H9 (cell line): Measurements from ENCODE around the gene ZNF804A. TPM values are rescaled to one million over a fixed set of nuclear protein-coding genes. Genes with fewer than 3 reads are reported as not detected.

Experiments
- DNase-seq: peaks from one replicate; pipeline ENCODE4 v3.0.0-alpha.2; 2017
- H2AFZ ChIP-seq: one replicate; pipeline ENCODE4 v1.6.1; 2013; ENCODE audit warnings: mild to moderate bottlenecking, low read length, control low read depth, moderate library complexity
- H2AK5ac ChIP-seq: 2 replicates; pipeline ENCODE4 v1.6.1; 2013; ENCODE audit warnings: low read length, control low read depth, mixed read lengths; ENCODE audit not compliant: insufficient read length
- H2BK120ac ChIP-seq: one replicate; pipeline ENCODE4 v1.6.1; 2013; ENCODE audit warnings: low read depth, mild to moderate bottlenecking, low read length, control low read depth, inconsistent platforms; ENCODE audit not compliant: poor library complexity, severe bottlenecking
- H2BK12ac ChIP-seq: 2 replicates; pipeline ENCODE4 v1.6.1; 2013; ENCODE audit warnings: low read length, control low read depth, mixed read lengths, low read depth; ENCODE audit not compliant: insufficient read length
- H2BK15ac ChIP-seq: 2 replicates; pipeline ENCODE4 v1.6.1; 2013; ENCODE audit warnings: low read depth, low read length, control low read depth
- H2BK20ac ChIP-seq: one replicate; pipeline ENCODE4 v1.6.1; 2013; ENCODE audit warnings: low read depth, mild to moderate bottlenecking, low read length, control low read depth, inconsistent platforms; ENCODE audit not compliant: poor library complexity, severe bottlenecking
- H2BK5ac ChIP-seq: 2 replicates; pipeline ENCODE4 v1.6.1; 2013; ENCODE audit warnings: low read length, control low read depth, mixed read lengths; ENCODE audit not compliant: insufficient read length
- H3K14ac ChIP-seq: 2 replicates; pipeline ENCODE4 v1.6.1; 2013; ENCODE audit warnings: low read length, control low read depth; ENCODE audit not compliant: insufficient read depth
- H3K18ac ChIP-seq: 2 replicates; pipeline ENCODE4 v1.6.1; 2013; ENCODE audit warnings: low read depth, mild to moderate bottlenecking, mixed read lengths, low read length, control low read depth; ENCODE audit not compliant: insufficient read length
- H3K23ac ChIP-seq: 2 replicates; pipeline ENCODE4 v1.6.1; 2013; ENCODE audit warnings: low read length, control low read depth, mixed read lengths, low read depth; ENCODE audit not compliant: insufficient read length
- H3K23me2 ChIP-seq: 2 replicates; pipeline ENCODE4 v1.6.1; 2013; ENCODE audit warnings: low read depth, mild to moderate bottlenecking, mixed read lengths, low read length, control low read depth; ENCODE audit not compliant: insufficient read length, poor library complexity, severe bottlenecking
- H3K27ac ChIP-seq: 2 replicates; pipeline ENCODE4 v1.5.1; 2013; ENCODE audit warnings: low read length, control low read depth, mixed read lengths, low read depth; ENCODE audit not compliant: insufficient read length
- H3K27me3 ChIP-seq: 2 replicates; pipeline ENCODE4 v1.6.1; 2013; ENCODE audit warnings: low read length, control low read depth, inconsistent platforms; ENCODE audit not compliant: insufficient read depth
- H3K4ac ChIP-seq: 2 replicates; pipeline ENCODE4 v1.6.1; 2013; ENCODE audit warnings: low read depth, mild to moderate bottlenecking, control low read depth, inconsistent platforms, low read length, moderate library complexity
- H3K4me1 ChIP-seq: 2 replicates; pipeline ENCODE4 v1.6.1; 2013; ENCODE audit warnings: low read length, control low read depth, inconsistent platforms; ENCODE audit not compliant: insufficient read depth
- H3K4me2 ChIP-seq: 2 replicates; pipeline ENCODE4 v1.6.1; 2013; ENCODE audit warnings: low read length, control low read depth, mixed read lengths; ENCODE audit not compliant: insufficient read length, insufficient read depth
- H3K56ac ChIP-seq: 2 replicates; pipeline ENCODE4 v1.6.1; 2013; ENCODE audit warnings: low read depth, mild to moderate bottlenecking, mixed read lengths, low read length, control low read depth; ENCODE audit not compliant: insufficient read length
- H3K79me1 ChIP-seq: 2 replicates; pipeline ENCODE4 v1.6.1; 2013; ENCODE audit warnings: low read depth, mild to moderate bottlenecking, moderate library complexity, low read length, control low read depth, inconsistent platforms; ENCODE audit not compliant: insufficient read depth, poor library complexity, severe bottlenecking
- H3K79me2 ChIP-seq: 2 replicates; pipeline ENCODE4 v1.6.1; 2013; ENCODE audit warnings: low read length, control low read depth, inconsistent platforms; ENCODE audit not compliant: insufficient read depth
- H3K9ac ChIP-seq: 2 replicates; pipeline ENCODE4 v1.6.1; 2013; ENCODE audit warnings: low read length, control low read depth, mixed read lengths; ENCODE audit not compliant: insufficient read length; ENCODE audit errors: extremely low read depth
- H3K9me3 ChIP-seq: one replicate; pipeline ENCODE4 v1.6.1; 2013; ENCODE audit warnings: low read depth, low read length, inconsistent platforms; ENCODE audit not compliant: control insufficient read depth
- H3T11ph ChIP-seq: one replicate; pipeline ENCODE4 v1.6.1; 2013; ENCODE audit warnings: mild to moderate bottlenecking, low read length, control low read depth, inconsistent platforms
- H4K20me1 ChIP-seq: one replicate; pipeline ENCODE4 v1.6.1; 2013; ENCODE audit not compliant: control insufficient read depth, insufficient read length, insufficient read depth
- H4K5ac ChIP-seq: 2 replicates; pipeline ENCODE4 v1.6.1; 2013; ENCODE audit warnings: low read depth, mild to moderate bottlenecking, mixed read lengths, low read length, control low read depth; ENCODE audit not compliant: insufficient read length
- H4K8ac ChIP-seq: replicated peaks from 2 replicates; pipeline ENCODE4 v1.6.1; 2013; ENCODE audit warnings: low read length, control low read depth, mixed read lengths, low read depth; ENCODE audit not compliant: insufficient read length
- H4K91ac ChIP-seq: 2 replicates; pipeline ENCODE4 v1.6.1; 2013; ENCODE audit warnings: low read depth, mild to moderate bottlenecking, moderate library complexity, mixed read lengths, low read length, control low read depth; ENCODE audit not compliant: insufficient read length
- H3K27ac Mint-ChIP-seq, 3 experiments: 2 replicates in 2 of 3; 3 replicates in 1 of 3; pipeline ENCODE4 v1.8.0; 2020 to 2021; ENCODE audit warnings: mixed read lengths in 3 of 3, mild to moderate bottlenecking in 1 of 3, moderate library complexity in 1 of 3
- H3K27me3 Mint-ChIP-seq: 2 replicates; pipeline ENCODE4 v1.8.0; 2021; ENCODE audit warnings: low read depth, mild to moderate bottlenecking, moderate library complexity, mixed read lengths
- H3K36me3 Mint-ChIP-seq, 3 experiments: 2 replicates in 2 of 3; 3 replicates in 1 of 3; pipeline ENCODE4 v1.8.0; 2020 to 2021; ENCODE audit warnings: low read depth in 3 of 3, mixed read lengths in 3 of 3; ENCODE audit not compliant: insufficient read depth in 1 of 3
- H3K4me1 Mint-ChIP-seq, 2 experiments: 2 replicates each; pipeline ENCODE4 v1.8.0; 2020; ENCODE audit warnings: mixed read lengths in 2 of 2
- H3K4me3 Mint-ChIP-seq, 2 experiments: 2 replicates in 1 of 2; 3 replicates in 1 of 2; pipeline ENCODE4 v1.8.0; 2020 to 2021; ENCODE audit warnings: mild to moderate bottlenecking in 2 of 2, mixed read lengths in 2 of 2, moderate library complexity in 1 of 2
- H3K9me3 Mint-ChIP-seq, 2 experiments: 2 replicates in 1 of 2; 3 replicates in 1 of 2; pipeline ENCODE4 v1.8.0; 2020; ENCODE audit warnings: mild to moderate bottlenecking in 2 of 2, mixed read lengths in 2 of 2, moderate library complexity in 1 of 2
- total RNA-seq: library from RNA; stranded (reverse); gene quantifications from 2 replicates; pipeline ENCODE4 v1.2.1, GENCODE V29; 2021
- TF ChIP-seq, protein P1 (sequence below): fragments of 200-600 bp; sonication (generic); conservative IDR thresholded peaks from 3 replicates; pipeline ENCODE4 v1.8.0; 2021; ENCODE audit warnings: antibody characterized with exemption, mild to moderate bottlenecking

Gene ZNF804A
- total RNA-seq, 1 experiment from 2014 or later = not detected

DNA sequence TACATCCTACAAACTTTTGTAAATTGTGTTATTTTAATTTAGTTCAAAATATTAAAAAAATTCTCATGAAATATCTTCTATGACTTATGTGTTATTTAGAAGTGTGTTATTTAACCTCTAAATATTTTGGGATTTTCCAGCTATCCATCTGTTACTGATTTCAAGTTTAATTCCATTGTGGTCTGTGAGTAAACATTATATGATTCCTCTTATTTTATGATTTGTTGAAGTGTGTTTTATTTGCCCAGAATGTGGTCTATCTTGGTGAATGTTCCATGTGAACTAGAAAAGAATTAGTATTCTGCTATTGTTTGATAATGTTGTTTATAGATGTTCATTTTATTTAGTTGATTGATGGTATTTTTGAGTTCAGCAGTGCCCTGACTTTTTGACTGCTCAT is 136.0 kb downstream of the ZNF804A start:
- H3K27ac ChIP-seq = no peak overlapping the region
- TF ChIP-seq, protein P1, sequence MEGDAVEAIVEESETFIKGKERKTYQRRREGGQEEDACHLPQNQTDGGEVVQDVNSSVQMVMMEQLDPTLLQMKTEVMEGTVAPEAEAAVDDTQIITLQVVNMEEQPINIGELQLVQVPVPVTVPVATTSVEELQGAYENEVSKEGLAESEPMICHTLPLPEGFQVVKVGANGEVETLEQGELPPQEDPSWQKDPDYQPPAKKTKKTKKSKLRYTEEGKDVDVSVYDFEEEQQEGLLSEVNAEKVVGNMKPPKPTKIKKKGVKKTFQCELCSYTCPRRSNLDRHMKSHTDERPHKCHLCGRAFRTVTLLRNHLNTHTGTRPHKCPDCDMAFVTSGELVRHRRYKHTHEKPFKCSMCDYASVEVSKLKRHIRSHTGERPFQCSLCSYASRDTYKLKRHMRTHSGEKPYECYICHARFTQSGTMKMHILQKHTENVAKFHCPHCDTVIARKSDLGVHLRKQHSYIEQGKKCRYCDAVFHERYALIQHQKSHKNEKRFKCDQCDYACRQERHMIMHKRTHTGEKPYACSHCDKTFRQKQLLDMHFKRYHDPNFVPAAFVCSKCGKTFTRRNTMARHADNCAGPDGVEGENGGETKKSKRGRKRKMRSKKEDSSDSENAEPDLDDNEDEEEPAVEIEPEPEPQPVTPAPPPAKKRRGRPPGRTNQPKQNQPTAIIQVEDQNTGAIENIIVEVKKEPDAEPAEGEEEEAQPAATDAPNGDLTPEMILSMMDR = no peak
- H3K4ac ChIP-seq = no peak overlapping the region
- no peak overlapping the region for H3T11ph ChIP-seq
- no peak overlapping the region for H2AK5ac ChIP-seq
- no peak overlapping the region for H3K18ac ChIP-seq
- no peak overlapping the region for H3K9ac ChIP-seq
- H3K23ac ChIP-seq = no peak overlapping the region
- H2BK120ac ChIP-seq = no peak overlapping the region
- H2BK15ac ChIP-seq = no peak overlapping the region
- Mint-ChIP-seq H3K4me3 (no peak overlapping the region), H3K27ac (peak overlapping the region in 1 of 3 experiments; percentile 16; a peak in 1 of 7 replicates), H3K36me3 (no peaks in the 10 kb centered on the region), H3K9me3 (peaks cover 0 to 3% of the 10 kb centered on the region in 2 experiments; a peak in 2 of 5 replicates), H3K4me1 (peaks cover 7 to 14% of the 10 kb centered on the region in 2 experiments), H3K27me3 (no peaks in the 10 kb centered on the region)
- H4K20me1 ChIP-seq = no peaks in the 10 kb centered on the region
- H3K79me1 ChIP-seq = no peaks in the 10 kb centered on the region
- no peak for DNase-seq
- no peak overlapping the region for H2BK20ac ChIP-seq
- no peak overlapping the region for H3K4me2 ChIP-seq
- no peaks in the 10 kb centered on the region for H3K4me1 ChIP-seq
- H2BK5ac ChIP-seq = no peak overlapping the region
- H3K79me2 ChIP-seq = no peaks in the 10 kb centered on the region
- no peak overlapping the region for H2BK12ac ChIP-seq
- no peaks in the 10 kb centered on the region for H3K9me3 ChIP-seq
- H3K27me3 ChIP-seq = no peaks in the 10 kb centered on the region
- no peak overlapping the region for H4K5ac ChIP-seq
- no peak overlapping the region for H4K91ac ChIP-seq
- no peak overlapping the region for H4K8ac ChIP-seq
- no peak overlapping the region for H3K56ac ChIP-seq
- no peak overlapping the region for H2AFZ ChIP-seq
- H3K23me2 ChIP-seq = no peaks in the 10 kb centered on the region
- no peak overlapping the region for H3K14ac ChIP-seq
